Uterus (tissue), 2 donors: ENCODE data around the gene DDX20.

ENCODE experiments used
- CTCF ChIP-seq, 4 experiments: fragments of 200-600 bp in 2 of 4; fragments of 450-650 bp in 2 of 4; sonication (generic) in 2 of 4; IDR thresholded peaks; one replicate each; pipeline ENCODE4 v1.5.1; 2016 to 2019; ENCODE audit warnings: antibody characterized with exemption in 4 of 4, mild to moderate bottlenecking in 2 of 4, moderate library complexity in 1 of 4
- POLR2A ChIP-seq, 2 donors: fragments of 450-650 bp; IDR thresholded peaks; one replicate each; pipeline ENCODE4 v1.6.1; 2016; ENCODE audit warnings: antibody characterized with exemption in 2 of 2, mild to moderate bottlenecking in 1 of 2, moderate library complexity in 1 of 2

- TF ChIP-seq CTCF (IDR thresholded peaks at IDR 0.05) (no peak), POLR2A (IDR thresholded peaks at IDR 0.05) (no peak)
These were observed 36.6 kb upstream of the DDX20 start for GRCh38 chr1:111719135-111719534.
